ENCODE data around the gene MYL5. TPM values are rescaled to one million over a fixed set of nuclear protein-coding genes. Genes with fewer than 3 reads are reported as not detected.

MYL5 gene
- total RNA-seq, 4 donors from 2014 or later, result 5.2 to 32.8 (median 12.9) TPM

DNA sequence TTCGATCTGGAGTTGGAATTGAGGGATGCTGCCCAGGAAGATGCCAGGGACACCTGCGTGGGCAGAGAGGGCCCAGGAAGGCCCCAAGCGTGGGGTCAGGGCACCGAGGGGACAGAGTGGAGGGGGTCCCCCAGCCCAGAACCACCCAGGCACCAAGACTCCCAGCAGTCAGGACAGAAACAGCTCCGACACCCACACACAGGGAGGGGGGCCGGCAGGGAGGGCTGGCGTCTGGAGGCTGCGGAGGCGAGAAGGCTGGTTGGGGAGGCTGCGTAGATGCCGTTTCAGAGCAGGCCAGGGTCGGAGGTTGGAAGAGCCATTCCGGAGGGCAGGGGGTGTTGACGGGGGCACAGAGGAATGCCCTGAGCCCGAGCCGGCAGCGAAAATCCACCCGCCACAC, 23.9 kb upstream of the MYL5 start:
- Histone ChIP-seq H3K27me3 (peaks cover 0 to 47% of the 10 kb centered on the region in 2 donors), H3K36me3 (no peaks in the 10 kb centered on the region), H3K4me1 (no peaks in the 10 kb centered on the region), H3K4me3 (peak overlapping the region in 1 of 4 donors; percentile 11), H3K27ac (no peak overlapping the region), H3K9me3 (no peaks in the 10 kb centered on the region)
- TF ChIP-seq POLR2A (IDR thresholded peaks at IDR 0.05) (no peak), EP300 (IDR thresholded peaks at IDR 0.05) (no peak)
- TF ChIP-seq, protein P1, sequence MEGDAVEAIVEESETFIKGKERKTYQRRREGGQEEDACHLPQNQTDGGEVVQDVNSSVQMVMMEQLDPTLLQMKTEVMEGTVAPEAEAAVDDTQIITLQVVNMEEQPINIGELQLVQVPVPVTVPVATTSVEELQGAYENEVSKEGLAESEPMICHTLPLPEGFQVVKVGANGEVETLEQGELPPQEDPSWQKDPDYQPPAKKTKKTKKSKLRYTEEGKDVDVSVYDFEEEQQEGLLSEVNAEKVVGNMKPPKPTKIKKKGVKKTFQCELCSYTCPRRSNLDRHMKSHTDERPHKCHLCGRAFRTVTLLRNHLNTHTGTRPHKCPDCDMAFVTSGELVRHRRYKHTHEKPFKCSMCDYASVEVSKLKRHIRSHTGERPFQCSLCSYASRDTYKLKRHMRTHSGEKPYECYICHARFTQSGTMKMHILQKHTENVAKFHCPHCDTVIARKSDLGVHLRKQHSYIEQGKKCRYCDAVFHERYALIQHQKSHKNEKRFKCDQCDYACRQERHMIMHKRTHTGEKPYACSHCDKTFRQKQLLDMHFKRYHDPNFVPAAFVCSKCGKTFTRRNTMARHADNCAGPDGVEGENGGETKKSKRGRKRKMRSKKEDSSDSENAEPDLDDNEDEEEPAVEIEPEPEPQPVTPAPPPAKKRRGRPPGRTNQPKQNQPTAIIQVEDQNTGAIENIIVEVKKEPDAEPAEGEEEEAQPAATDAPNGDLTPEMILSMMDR (IDR thresholded peaks at IDR 0.05), result no peak
- no peak for DNase-seq (ENCODE audit: low spot score in 2 of 2)
- 42 to 59% methylated on average over 17 to 18 of the region's 18 CpGs for WGBS, 2 donors

DNA sequence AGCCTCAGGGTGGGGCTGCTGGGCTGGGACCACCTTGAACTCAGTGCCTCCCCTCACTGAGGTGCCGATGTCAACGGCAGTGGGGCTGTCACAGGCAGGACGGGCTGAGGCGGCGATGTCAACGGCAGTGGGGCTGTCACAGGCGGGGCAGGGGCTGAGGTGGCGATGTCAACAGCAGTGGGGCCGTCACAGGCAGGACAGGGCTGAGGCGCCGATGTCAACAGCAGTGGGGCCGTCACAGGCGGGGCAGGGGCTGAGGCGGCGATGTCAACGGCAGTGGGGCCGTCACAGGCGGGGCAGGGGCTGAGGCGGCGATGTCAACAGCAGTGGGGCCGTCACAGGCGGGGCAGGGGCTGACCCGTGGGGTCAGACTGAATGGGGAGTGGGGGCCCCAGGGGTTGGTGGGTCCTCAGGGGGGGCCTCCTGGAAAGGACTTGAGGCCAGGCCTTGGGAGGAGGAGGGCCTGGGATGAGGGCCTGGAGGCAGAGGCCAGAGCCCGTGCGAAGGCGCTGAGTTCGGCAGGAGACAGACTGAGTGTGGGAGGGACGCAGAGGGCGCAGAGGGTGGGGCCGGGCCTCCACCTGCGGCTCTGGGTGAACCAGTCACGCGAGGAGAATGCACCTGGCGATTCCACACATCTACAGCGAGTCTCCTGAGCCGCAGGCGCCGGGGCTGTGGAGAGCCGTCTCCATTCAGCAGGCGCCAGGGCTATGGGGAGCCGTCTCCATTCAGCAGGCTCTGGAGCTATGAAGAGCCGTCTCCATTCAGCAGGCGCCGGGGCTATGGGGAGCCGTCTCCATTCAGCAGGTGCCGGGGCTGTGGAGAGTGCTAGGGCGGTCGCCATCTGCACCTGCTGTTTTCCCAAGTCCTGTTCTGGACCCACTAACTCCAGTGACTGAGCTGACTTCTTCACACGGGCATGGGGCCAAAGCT, 23.1 kb upstream of the MYL5 start:
- TF ChIP-seq POLR2A (IDR thresholded peaks at IDR 0.05) (no peak), EP300 (IDR thresholded peaks at IDR 0.05) (no peak)
- TF ChIP-seq, protein P1 (IDR thresholded peaks at IDR 0.05), result no peak
- Histone ChIP-seq H3K9me3 (no peaks in the 10 kb centered on the region), H3K27me3 (peaks cover 0 to 47% of the 10 kb centered on the region in 2 donors), H3K27ac (no peak overlapping the region), H3K4me3 (peak overlapping the region in 2 of 4 donors; percentile 9 to 11), H3K36me3 (no peaks in the 10 kb centered on the region), H3K4me1 (no peaks in the 10 kb centered on the region)
- 28 to 34% methylated on average over 39 to 42 of the region's 49 CpGs for WGBS, 2 donors
- DNase-seq (ENCODE audit: low spot score in 2 of 2), result no peak

DNA sequence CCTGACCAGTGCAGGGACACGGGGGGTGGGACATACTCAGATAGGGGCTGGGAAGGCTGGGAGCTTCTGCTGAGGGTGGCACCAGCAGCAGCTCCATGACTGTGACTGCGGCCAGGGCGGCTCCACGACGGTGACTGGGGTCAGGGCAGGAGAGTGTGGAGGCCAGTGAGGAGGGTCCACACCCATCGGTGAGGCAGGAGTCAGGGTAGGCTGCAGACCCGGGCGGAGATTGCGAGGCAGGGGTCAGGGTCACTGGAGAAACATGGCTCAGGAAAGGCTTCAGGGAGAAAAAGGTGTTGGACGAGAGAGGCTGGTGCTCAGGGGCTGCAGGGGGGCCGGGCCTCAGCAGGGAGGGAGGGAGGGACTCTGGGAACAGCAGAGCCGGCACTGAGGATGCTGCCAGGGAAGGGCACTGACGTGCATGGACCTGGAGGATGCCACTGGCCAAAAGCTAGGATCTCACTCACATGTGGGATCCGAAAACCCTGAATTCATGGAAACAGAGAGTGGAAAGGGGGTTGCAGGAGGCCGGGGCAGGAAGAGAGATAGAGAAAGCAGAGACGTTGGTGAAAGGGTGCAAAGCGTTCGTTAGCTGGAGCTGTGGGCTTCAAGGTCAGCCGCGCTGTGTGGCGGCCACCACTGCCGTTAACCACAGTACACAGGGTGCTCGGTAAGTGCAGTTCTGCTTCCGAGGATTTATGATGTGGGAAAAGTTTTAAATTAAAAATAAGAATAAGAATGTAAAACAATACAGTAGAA, 22.3 kb upstream of the MYL5 start:
- Histone ChIP-seq H3K27ac (no peak overlapping the region), H3K9me3 (no peaks in the 10 kb centered on the region), H3K36me3 (no peaks in the 10 kb centered on the region), H3K4me1 (no peaks in the 10 kb centered on the region), H3K27me3 (peaks cover 0 to 47% of the 10 kb centered on the region in 2 donors), H3K4me3 (no peak overlapping the region)
- WGBS, 2 donors, result 58 to 70% methylated on average over 24 of the region's 24 CpGs
- no peak for TF ChIP-seq POLR2A (IDR thresholded peaks at IDR 0.05)
- TF ChIP-seq EP300 (IDR thresholded peaks at IDR 0.05), result no peak
- TF ChIP-seq, protein P1 (IDR thresholded peaks at IDR 0.05), result no peak
- DNase-seq (ENCODE audit: low spot score in 2 of 2), result no peak

DNA sequence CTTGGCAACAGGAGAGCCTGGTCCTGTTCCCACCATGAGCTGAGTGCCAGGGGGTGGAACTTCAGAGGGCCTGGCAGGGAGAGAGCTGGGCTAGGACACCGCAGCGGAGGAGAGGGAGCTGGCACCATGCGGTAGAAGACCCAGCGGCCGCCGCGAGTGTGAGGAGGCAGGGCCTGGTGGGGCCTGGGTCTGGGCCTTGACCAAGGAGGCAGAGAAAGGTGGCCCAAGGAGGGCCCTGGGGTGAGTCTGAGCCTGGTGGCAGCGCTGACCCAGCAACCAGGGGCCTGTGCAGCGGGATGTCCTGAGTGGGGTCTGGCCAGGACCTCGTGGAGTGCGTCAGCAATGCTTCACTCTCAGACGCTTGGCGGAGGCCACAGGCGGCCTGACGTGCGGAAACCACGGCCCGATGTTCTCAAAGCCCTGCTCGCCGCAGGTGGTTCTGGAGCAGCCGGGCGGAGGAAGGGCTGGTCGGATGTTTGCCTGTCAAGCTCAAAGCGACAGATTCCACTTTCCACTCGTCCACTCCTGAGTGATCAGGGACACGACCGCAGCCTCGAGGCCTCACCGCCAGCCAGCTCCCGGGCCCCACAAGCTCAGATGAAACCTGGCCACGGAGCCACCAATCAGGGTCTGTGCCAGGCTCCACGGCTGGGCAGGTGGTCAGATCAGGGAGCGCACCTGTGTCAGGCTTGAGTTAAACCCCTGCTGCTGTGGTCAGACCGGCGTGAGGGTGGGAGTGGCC, 21.1 kb upstream of the MYL5 start:
- Histone ChIP-seq H3K27me3 (peaks cover 0 to 37% of the 10 kb centered on the region in 2 donors), H3K36me3 (no peaks in the 10 kb centered on the region), H3K4me3 (no peak overlapping the region), H3K4me1 (no peaks in the 10 kb centered on the region), H3K9me3 (no peaks in the 10 kb centered on the region), H3K27ac (no peak overlapping the region)
- WGBS, 2 donors, result 87 to 88% methylated on average over 25 to 35 of the region's 35 CpGs
- TF ChIP-seq, protein P1 (IDR thresholded peaks at IDR 0.05), result no peak
- TF ChIP-seq POLR2A (IDR thresholded peaks at IDR 0.05) (no peak), EP300 (IDR thresholded peaks at IDR 0.05) (no peak)
- no peak for DNase-seq (ENCODE audit: low spot score in 2 of 2)

Measured in tibial nerve (tissue), 4 donors.